Stimulated activated CD8-positive, alpha-beta memory T cell treated with anti-CD3 and anti-CD28 coated beads, Interleukin-15, amount 100 ng/mL, for 4 hours (primary cell): ENCODE data around the gene CD3E.
"Not testable (repeated sequence)": the region's sequence is repeated elsewhere in the genome, so short reads cannot be mapped to it uniquely, and the experiment has no call there.

Experiments
- DNase-seq, 2 donors: peaks; one replicate each; pipeline ENCODE4 v3.0.0-alpha.2; 2020; ENCODE audit warnings: low read depth in 2 of 2

CD3E gene

GRCh38 chr11:118290923-118291322, 13.6 kb upstream of the CD3E start:
- no peak for DNase-seq

GRCh38 chr11:118291477-118292135, 12.9 kb upstream of the CD3E start:
- DNase-seq = no peak

- no peak for DNase-seq
Observed at GRCh38 chr11:118294053-118294452, 10.5 kb upstream of the CD3E start.

GRCh38 chr11:118295199-118295598, 9.3 kb upstream of the CD3E start:
- DNase-seq = no peak

- no peak for DNase-seq
Observed at GRCh38 chr11:118295815-118296454, 8.6 kb upstream of the CD3E start.

- DNase-seq = no peak
Observed at GRCh38 chr11:118301600-118302195, 2.8 kb upstream of the CD3E start.

- DNase-seq = no peak
Observed at GRCh38 chr11:118304227-118304567, 333 bp upstream of the CD3E start.

- DNase-seq = no peak
Observed at GRCh38 chr11:118305726-118306125, 1.2 kb downstream of the CD3E start.

- no peak for DNase-seq
Observed at GRCh38 chr11:118306556-118306955, 2.0 kb downstream of the CD3E start.

- DNase-seq = not testable (repeated sequence)
Observed at GRCh38 chr11:118308995-118309528, 4.5 kb downstream of the CD3E start.

- no peak for DNase-seq
Observed at GRCh38 chr11:118310271-118310670, 5.7 kb downstream of the CD3E start.

GRCh38 chr11:118310781-118311485, 6.4 kb downstream of the CD3E start:
- DNase-seq = no peak

GRCh38 chr11:118311518-118311917, 7.0 kb downstream of the CD3E start:
- no peak for DNase-seq

- no peak for DNase-seq
Observed at GRCh38 chr11:118312328-118312727, 7.8 kb downstream of the CD3E start.

GRCh38 chr11:118313242-118313641, 8.7 kb downstream of the CD3E start:
- no peak for DNase-seq

GRCh38 chr11:118314988-118315411, 10.5 kb downstream of the CD3E start:
- DNase-seq = no peak

GRCh38 chr11:118318124-118318523, 13.6 kb downstream of the CD3E start:
- DNase-seq = no peak

GRCh38 chr11:118318581-118319336, 14.2 kb downstream of the CD3E start:
- no peak for DNase-seq

- no peak for DNase-seq
Observed at GRCh38 chr11:118319337-118319707, 14.8 kb downstream of the CD3E start.

- DNase-seq = no peak
Observed at GRCh38 chr11:118320515-118320914, 16.0 kb downstream of the CD3E start.

GRCh38 chr11:118321386-118322082, 17.0 kb downstream of the CD3E start:
- DNase-seq = no peak
